Frontal cortex (tissue), 4 donors: ENCODE results near the gene ERGIC2. TPM values are rescaled to one million over a fixed set of nuclear protein-coding genes. Genes with fewer than 3 reads are reported as not detected.
"Not testable (repeated sequence)": the region's sequence is repeated elsewhere in the genome, so short reads cannot be mapped to it uniquely, and the experiment has no call there.

ENCODE experiments used
- DNase-seq, 2 donors: peaks; one replicate each; pipeline ENCODE4 v3.0.0; 2012; ENCODE audit warnings: low spot score in 2 of 2
- FAIRE-seq: peaks from 2 replicates; lab custom pipeline; 2012; peaks lifted over from hg19 to GRCh38; lab: Jason Lieb, UNC
- total RNA-seq: library from RNA; depleted of rRNA; stranded (reverse); fragments of >200 nt; gene quantifications from one replicate; pipeline ENCODE4 v1.2.3, GENCODE V29; 2014
- donor health status: control.
- donor health status: control.
- donor health status: control.

ERGIC2 gene
- total RNA-seq: 52.2 TPM

GRCh38 chr12:29380536-29381523 lies at the start of gene ERGIC2:
Gene ERGIC2, minus strand, starts transcription at chr12:29381172. Its CDS starts 9,539 bp downstream, at chr12:29371633.
- DNase-seq: peak; percentile 78 to 82
- FAIRE-seq: peak; percentile 63

GRCh38 chr12:29430716-29431044 lies 49.7 kb upstream of the ERGIC2 start:
- FAIRE-seq (no peak), DNase-seq (no peak)

- no peak for DNase-seq
- FAIRE-seq: no peak
Observed at GRCh38 chr12:29429999-29430715, 49.2 kb upstream of the ERGIC2 start.

- no peak for FAIRE-seq
- no peak for DNase-seq
Observed at GRCh38 chr12:29428633-29429032, 47.7 kb upstream of the ERGIC2 start.

- no peak for DNase-seq
- FAIRE-seq: no peak
Observed at GRCh38 chr12:29427964-29428363, 47.0 kb upstream of the ERGIC2 start.

GRCh38 chr12:29426498-29426897 lies 45.5 kb upstream of the ERGIC2 start:
- DNase-seq: no peak
- no peak for FAIRE-seq

GRCh38 chr12:29425722-29426121 lies 44.8 kb upstream of the ERGIC2 start:
- FAIRE-seq (no peak), DNase-seq (no peak)

GRCh38 chr12:29416748-29417147 lies 35.8 kb upstream of the ERGIC2 start:
- FAIRE-seq: no peak
- no peak for DNase-seq

- no peak for DNase-seq
- no peak for FAIRE-seq
Observed at GRCh38 chr12:29415111-29415510, 34.1 kb upstream of the ERGIC2 start.

GRCh38 chr12:29414368-29414767 lies 33.4 kb upstream of the ERGIC2 start:
- FAIRE-seq (no peak), DNase-seq (no peak)

GRCh38 chr12:29405561-29405960 lies 24.6 kb upstream of the ERGIC2 start:
- FAIRE-seq: no peak

GRCh38 chr12:29403991-29404390 lies 23.0 kb upstream of the ERGIC2 start:
- FAIRE-seq: no peak
- DNase-seq: no peak

More at GRCh38 chr12:29405561-29405960, 24.6 kb upstream of the ERGIC2 start:
- DNase-seq: no peak

- FAIRE-seq (no peak), DNase-seq (no peak)
Observed at GRCh38 chr12:29402437-29402836, 21.5 kb upstream of the ERGIC2 start.

GRCh38 chr12:29398495-29398894 lies 17.5 kb upstream of the ERGIC2 start:
- FAIRE-seq (no peak), DNase-seq (no peak)

- DNase-seq (no peak), FAIRE-seq (no peak)
Observed at GRCh38 chr12:29396774-29397173, 15.8 kb upstream of the ERGIC2 start.

GRCh38 chr12:29395356-29395755 lies 14.4 kb upstream of the ERGIC2 start:
- no peak for FAIRE-seq
- no peak for DNase-seq

- DNase-seq, FAIRE-seq: not testable (repeated sequence)
Observed at GRCh38 chr12:29390419-29390818, 9.4 kb upstream of the ERGIC2 start.

GRCh38 chr12:29389295-29389919 lies 8.4 kb upstream of the ERGIC2 start:
- DNase-seq (no peak), FAIRE-seq (no peak)

- not testable (repeated sequence) for FAIRE-seq, DNase-seq
Observed at GRCh38 chr12:29386084-29386680, 5.2 kb upstream of the ERGIC2 start.

- DNase-seq, FAIRE-seq: not testable (repeated sequence)
Observed at GRCh38 chr12:29385194-29385593, 4.2 kb upstream of the ERGIC2 start.
